ENCODE data around the gene VPS52. TPM values are rescaled to one million over a fixed set of nuclear protein-coding genes. Genes with fewer than 3 reads are reported as not detected.

VPS52 gene
- total RNA-seq, 1 donor from 2014 or later, result 42.2 TPM

DNA sequence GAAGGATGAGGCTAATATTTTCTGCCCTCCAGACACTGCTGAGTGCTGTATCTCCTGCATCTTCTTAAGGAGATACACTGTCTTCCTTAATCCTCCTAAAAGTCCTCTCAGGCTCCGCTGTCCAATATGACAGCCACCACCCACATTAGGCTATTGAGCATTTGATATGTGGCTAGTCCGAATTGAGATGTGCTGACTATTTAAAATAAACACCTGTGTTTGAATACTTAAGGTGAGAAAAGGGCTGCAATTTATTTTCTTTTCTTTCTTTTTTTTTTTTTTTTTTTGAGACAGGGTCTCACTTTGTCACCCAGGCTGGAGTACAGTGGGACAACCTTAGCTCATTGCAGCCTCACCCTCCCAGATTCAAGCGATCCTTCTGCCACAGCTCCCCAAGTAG is 30.2 kb upstream of the VPS52 start:
- intact Hi-C loops (cut with DNase I), result no loop called here
- H3K4me3 ChIP-seq, result no peak overlapping the region
- peaks cover 0 to 33% of the 10 kb centered on the region in 2 donors for H3K36me3 ChIP-seq
- no peak for DNase-seq (ENCODE audit: extremely low spot score in 2 of 2)
- TF ChIP-seq POLR2A (IDR thresholded peaks at IDR 0.05) (no peak), POLR2AphosphoS5 (IDR thresholded peaks at IDR 0.05; ENCODE audit: insufficient read depth in 1 of 2, low read depth in 1 of 2) (no peak)
- TF ChIP-seq, protein P1, sequence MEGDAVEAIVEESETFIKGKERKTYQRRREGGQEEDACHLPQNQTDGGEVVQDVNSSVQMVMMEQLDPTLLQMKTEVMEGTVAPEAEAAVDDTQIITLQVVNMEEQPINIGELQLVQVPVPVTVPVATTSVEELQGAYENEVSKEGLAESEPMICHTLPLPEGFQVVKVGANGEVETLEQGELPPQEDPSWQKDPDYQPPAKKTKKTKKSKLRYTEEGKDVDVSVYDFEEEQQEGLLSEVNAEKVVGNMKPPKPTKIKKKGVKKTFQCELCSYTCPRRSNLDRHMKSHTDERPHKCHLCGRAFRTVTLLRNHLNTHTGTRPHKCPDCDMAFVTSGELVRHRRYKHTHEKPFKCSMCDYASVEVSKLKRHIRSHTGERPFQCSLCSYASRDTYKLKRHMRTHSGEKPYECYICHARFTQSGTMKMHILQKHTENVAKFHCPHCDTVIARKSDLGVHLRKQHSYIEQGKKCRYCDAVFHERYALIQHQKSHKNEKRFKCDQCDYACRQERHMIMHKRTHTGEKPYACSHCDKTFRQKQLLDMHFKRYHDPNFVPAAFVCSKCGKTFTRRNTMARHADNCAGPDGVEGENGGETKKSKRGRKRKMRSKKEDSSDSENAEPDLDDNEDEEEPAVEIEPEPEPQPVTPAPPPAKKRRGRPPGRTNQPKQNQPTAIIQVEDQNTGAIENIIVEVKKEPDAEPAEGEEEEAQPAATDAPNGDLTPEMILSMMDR (IDR thresholded peaks at IDR 0.05), result no peak
- H3K27me3 ChIP-seq, result no peaks in the 10 kb centered on the region
- H3K4me1 ChIP-seq, result peaks cover 20% of the 10 kb centered on the region
- no peaks in the 10 kb centered on the region for H3K9me3 ChIP-seq
- no peak overlapping the region for H3K27ac ChIP-seq

DNA sequence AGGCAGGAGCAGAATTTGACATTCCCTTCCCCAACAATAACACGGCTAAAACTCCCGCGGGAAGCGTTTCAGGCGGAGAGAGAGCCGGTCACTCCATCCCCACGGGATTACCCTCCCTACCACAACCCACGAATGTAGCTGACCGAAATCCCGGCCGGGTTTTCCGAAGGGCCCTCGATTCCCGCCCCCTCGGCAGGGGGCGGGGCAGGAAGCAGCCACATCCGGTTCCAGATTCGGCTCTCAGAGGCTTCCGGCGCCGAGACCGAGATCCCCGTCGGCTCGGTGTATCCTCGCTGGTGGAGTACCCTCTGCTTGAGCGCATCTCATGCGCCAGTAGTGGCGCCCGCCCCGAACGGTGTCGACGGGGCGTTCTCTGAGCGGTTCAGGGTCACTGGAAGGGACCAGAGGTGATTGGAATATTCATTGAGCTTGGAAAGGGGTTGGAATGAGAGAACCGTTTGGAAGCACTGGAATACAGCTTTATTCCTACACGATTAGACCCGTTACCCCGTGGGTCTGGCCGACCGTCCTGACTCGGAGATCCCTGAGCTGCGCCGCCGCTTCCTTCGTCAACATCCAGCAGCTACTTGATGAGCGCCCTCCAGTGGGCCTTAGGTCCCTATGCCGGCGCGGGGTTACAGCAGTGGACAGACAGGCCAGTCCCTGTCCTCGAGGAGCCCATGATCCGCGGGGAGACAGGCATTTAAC is 27.7 kb upstream of the VPS52 start:
- no peaks in the 10 kb centered on the region for H3K9me3 ChIP-seq
- intact Hi-C loops (cut with DNase I), result no loop called here
- TF ChIP-seq, protein P1 (IDR thresholded peaks at IDR 0.05), result peak in 2 of 3 experiments; percentile 54 to 67
- TF ChIP-seq POLR2A (IDR thresholded peaks at IDR 0.05) (peak in 1 of 2 donors; percentile 56), POLR2AphosphoS5 (IDR thresholded peaks at IDR 0.05; ENCODE audit: insufficient read depth in 1 of 2, low read depth in 1 of 2) (peak; percentile 94 to 96)
- no peaks in the 10 kb centered on the region for H3K27me3 ChIP-seq
- H3K4me1 ChIP-seq, result peaks cover 28% of the 10 kb centered on the region
- H3K36me3 ChIP-seq, result peaks cover 0 to 39% of the 10 kb centered on the region in 2 donors
- peak in 1 of 2 donors; percentile 92 for DNase-seq (ENCODE audit: extremely low spot score in 2 of 2)
- H3K4me3 ChIP-seq, result peak overlapping the region; percentile 75 to 76
- peak overlapping the region; percentile 98 for H3K27ac ChIP-seq

DNA sequence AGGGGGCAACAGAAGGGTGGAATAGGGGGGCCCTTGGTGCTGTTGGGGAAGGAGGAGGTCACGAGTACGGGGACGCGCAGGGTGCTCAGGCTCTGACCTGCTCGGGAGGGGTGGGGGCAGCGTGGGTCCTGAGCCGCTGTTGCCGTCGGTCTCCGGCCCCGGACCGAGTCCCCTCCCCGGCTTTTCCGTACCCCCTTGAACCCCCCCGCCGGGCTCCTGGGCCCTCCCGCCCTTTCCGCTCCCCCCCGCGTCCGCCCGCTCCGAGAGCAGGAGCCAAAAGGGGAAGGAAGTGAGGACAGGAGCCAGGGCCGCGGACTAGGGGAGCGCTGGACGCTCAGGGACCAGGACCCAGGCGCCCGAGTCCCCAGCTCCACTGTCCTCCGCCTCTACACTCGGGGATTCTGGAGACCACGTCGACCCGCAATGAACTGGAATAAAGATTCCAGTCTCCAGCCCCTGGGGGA is 27.1 kb upstream of the VPS52 start, which contains the start of gene RGL2:
Gene RGL2 (minus strand): TSS at position 170 of the 464 bp plus-strand sequence. CDS start 332 bp downstream, outside the sequence.
- Histone ChIP-seq H3K4me1 (peaks cover 28% of the 10 kb centered on the region), H3K4me3 (peak within 1 kb of the TSS; percentile 75 to 76), H3K27me3 (no peaks in the 10 kb centered on the region), H3K27ac (peak within 1 kb of the TSS; percentile 98), H3K9me3 (no peaks in the 10 kb centered on the region), H3K36me3 (peaks cover 0 to 33% of the 10 kb centered on the region in 2 donors)
- DNase-seq (ENCODE audit: extremely low spot score in 2 of 2), result peak in 1 of 2 donors; percentile 91
- intact Hi-C loops (cut with DNase I), result no loop called here
- no peak for TF ChIP-seq POLR2AphosphoS5 (IDR thresholded peaks at IDR 0.05; ENCODE audit: insufficient read depth in 1 of 2, low read depth in 1 of 2)
- TF ChIP-seq POLR2A (IDR thresholded peaks at IDR 0.05), result no peak
- TF ChIP-seq, protein P1 (IDR thresholded peaks at IDR 0.05), result no peak

- Histone ChIP-seq H3K4me1 (peaks cover 28% of the 10 kb centered on the region), H3K9me3 (no peaks in the 10 kb centered on the region), H3K36me3 (peaks cover 0 to 30% of the 10 kb centered on the region in 2 donors), H3K4me3 (peak overlapping the region; percentile 75 to 76), H3K27me3 (no peaks in the 10 kb centered on the region), H3K27ac (peak overlapping the region; percentile 98)
- intact Hi-C loops (cut with DNase I), result no loop called here
- peak in 1 of 2 donors; percentile 95 for DNase-seq (ENCODE audit: extremely low spot score in 2 of 2)
- TF ChIP-seq POLR2AphosphoS5 (IDR thresholded peaks at IDR 0.05; ENCODE audit: insufficient read depth in 1 of 2, low read depth in 1 of 2), result peak in 1 of 2 donors; percentile 44
- TF ChIP-seq, protein P1 (IDR thresholded peaks at IDR 0.05), result no peak
- TF ChIP-seq POLR2A (IDR thresholded peaks at IDR 0.05), result peak in 1 of 2 donors; percentile 41
Measured at GRCh38 chr6:33297956-33298772, 26.5 kb upstream of the VPS52 start.
